SK-N-SH treated with all-trans-retinoic acid at 6 μM for 48 hours (cell line): Measurements from ENCODE around the gene NEURL1B.

Experiments used
- ARNTL ChIP-seq: fragments of 450-650 bp; formaldehyde crosslinking; IDR thresholded peaks from 2 replicates; pipeline ENCODE4 v1.5.0; 2020; ENCODE audit warnings: low read depth, mild to moderate bottlenecking, moderate library complexity, borderline replicate concordance
- ZC3H10 ChIP-seq: fragments of 250-450 bp; sonication (Bioruptor Pico); IDR thresholded peaks from 2 replicates; pipeline ENCODE4 v1.5.1; 2021; ENCODE audit warnings: mild to moderate bottlenecking, moderate library complexity

GRCh38 chr5:172694541-172694940 lies 53.5 kb downstream of the NEURL1B start:
- TF ChIP-seq ZC3H10 (CRISPR knock-in tag), result no peak
- TF ChIP-seq ARNTL (CRISPR knock-in tag), result no peak
